ENCODE measurements around the gene NKX3-2. TPM values are rescaled to one million over a fixed set of nuclear protein-coding genes. Genes with fewer than 3 reads are reported as not detected.

NKX3-2 gene
- total RNA-seq, 1 experiment from 2014 or later, result 2.4 TPM

DNA sequence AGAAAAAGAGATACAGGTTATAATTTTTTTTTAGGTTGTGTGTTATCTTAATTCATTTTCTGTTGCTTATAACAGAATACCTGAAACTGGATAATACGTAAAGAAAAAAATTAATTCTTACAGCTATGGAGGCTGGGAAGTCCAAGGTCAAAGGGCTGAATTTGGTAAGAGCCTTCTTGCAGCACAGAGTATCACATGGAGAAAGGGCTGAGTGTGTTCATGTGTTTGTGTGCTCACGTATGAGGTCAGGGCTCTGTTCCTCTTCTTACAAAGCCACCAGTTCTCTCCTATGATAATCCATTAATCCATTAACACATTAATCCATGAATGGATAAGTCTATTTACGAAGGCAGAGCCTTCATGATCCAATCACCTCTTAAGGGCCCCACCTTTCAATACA lies 51.6 kb downstream of the NKX3-2 start:
- H3K27me3 ChIP-seq (replicated peaks; ENCODE audit: insufficient read depth, low read depth, low read length, poor library complexity), result no peaks in the 10 kb centered on the region
- H3K9me3 ChIP-seq (ENCODE audit: low read depth, low read length, poor library complexity, severe bottlenecking), result no peaks in the 10 kb centered on the region
- no peak overlapping the region for H3K27ac ChIP-seq (ENCODE audit: low read depth, low read length, poor library complexity, severe bottlenecking)
- TF ChIP-seq, protein P1, sequence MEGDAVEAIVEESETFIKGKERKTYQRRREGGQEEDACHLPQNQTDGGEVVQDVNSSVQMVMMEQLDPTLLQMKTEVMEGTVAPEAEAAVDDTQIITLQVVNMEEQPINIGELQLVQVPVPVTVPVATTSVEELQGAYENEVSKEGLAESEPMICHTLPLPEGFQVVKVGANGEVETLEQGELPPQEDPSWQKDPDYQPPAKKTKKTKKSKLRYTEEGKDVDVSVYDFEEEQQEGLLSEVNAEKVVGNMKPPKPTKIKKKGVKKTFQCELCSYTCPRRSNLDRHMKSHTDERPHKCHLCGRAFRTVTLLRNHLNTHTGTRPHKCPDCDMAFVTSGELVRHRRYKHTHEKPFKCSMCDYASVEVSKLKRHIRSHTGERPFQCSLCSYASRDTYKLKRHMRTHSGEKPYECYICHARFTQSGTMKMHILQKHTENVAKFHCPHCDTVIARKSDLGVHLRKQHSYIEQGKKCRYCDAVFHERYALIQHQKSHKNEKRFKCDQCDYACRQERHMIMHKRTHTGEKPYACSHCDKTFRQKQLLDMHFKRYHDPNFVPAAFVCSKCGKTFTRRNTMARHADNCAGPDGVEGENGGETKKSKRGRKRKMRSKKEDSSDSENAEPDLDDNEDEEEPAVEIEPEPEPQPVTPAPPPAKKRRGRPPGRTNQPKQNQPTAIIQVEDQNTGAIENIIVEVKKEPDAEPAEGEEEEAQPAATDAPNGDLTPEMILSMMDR (conservative IDR thresholded peaks at IDR 0.05; ENCODE audit: low read depth, low read length), result no peak
- TF ChIP-seq EZH2 (IDR thresholded peaks at IDR 0.05; ENCODE audit: borderline replicate concordance, low read depth, low read length, poor library complexity, severe bottlenecking), result no peak
- intact Hi-C loops (cut with micrococcal nuclease; ENCODE audit: unreplicated experiment), result no loop called here
- BruUV-seq (replicated peaks), result no TSS peak
- H3K4me3 ChIP-seq (ENCODE audit: low read depth, low read length, poor library complexity, severe bottlenecking), result no peak overlapping the region
- ChIA-PET CTCF (no interaction called here), POLR2A (ENCODE audit: low non-redundant PET) (no interaction called here)
- no peaks in the 10 kb centered on the region for H3K36me3 ChIP-seq (ENCODE audit: insufficient read depth, low read length, poor library complexity, severe bottlenecking)
- no peak for DNase-seq (ENCODE audit: low spot score)
- no peaks in the 10 kb centered on the region for H3K4me1 ChIP-seq (ENCODE audit: insufficient read depth, low read length, poor library complexity, severe bottlenecking)

Other genes with a start within 250 kb of the NKX3-2 start
- gene RAB28, start 60.2 kb downstream of the NKX3-2 start, total RNA-seq (2021), result 22.6 and 24.8 TPM in 2 replicates
- 44.8 and 47.2 TPM in 2 replicates for gene BOD1L1, start 83.2 kb upstream of the NKX3-2 start, total RNA-seq (2021)

Data from A673 (cell line).